Activated naive CD4-positive, alpha-beta T cell treated with anti-CD3 and anti-CD28 coated beads for 36 hours (primary cell): ENCODE results near the gene AGR3. TPM values are rescaled to one million over a fixed set of nuclear protein-coding genes. Genes with fewer than 3 reads are reported as not detected.

ENCODE experiments used
- CTCF ChIA-PET: fragments of 350-600 bp; sonication (Branson Sonifier 250); formaldehyde crosslinking; loops from one replicate; lab custom pipeline; 2021; ENCODE audit warnings: antibody characterized with exemption; lab: Charles Lee
- DNase-seq: peaks from one replicate; pipeline ENCODE4 v3.0.0-alpha.2; 2020
- H3K27ac Mint-ChIP-seq: one replicate; pipeline ENCODE4 v1.8.0; 2021; ENCODE audit warnings: mild to moderate bottlenecking, mixed read lengths
- H3K27me3 Mint-ChIP-seq: one replicate; pipeline ENCODE4 v1.8.0; 2021; ENCODE audit warnings: low read depth, mixed read lengths
- H3K36me3 Mint-ChIP-seq: one replicate; pipeline ENCODE4 v1.8.0; 2021; ENCODE audit warnings: low read depth, mixed read lengths
- H3K4me1 Mint-ChIP-seq: one replicate; pipeline ENCODE4 v1.8.0; 2021; ENCODE audit warnings: low read depth, mixed read lengths
- H3K4me3 Mint-ChIP-seq: one replicate; pipeline ENCODE4 v1.8.0; 2021; ENCODE audit warnings: mild to moderate bottlenecking, moderate library complexity, mixed read lengths
- H3K9me3 Mint-ChIP-seq: one replicate; pipeline ENCODE4 v1.8.0; 2021; ENCODE audit warnings: mixed read lengths
- intact Hi-C: fragments of 100-400 bp; cut with micrococcal nuclease; formaldehyde crosslinking; loops from one replicate; pipeline ENCODE4 v1.15.1; 2023
- total RNA-seq, 2 experiments: library from RNA; stranded (reverse); gene quantifications; one replicate each; pipeline ENCODE4 v1.2.3, GENCODE V29; 2021

The AGR3 gene
- total RNA-seq, 2 experiments from 2014 or later, result not detected

- CTCF ChIA-PET, result interaction anchor here (0.8 kb wide), 1 partner anchor 11 kb away, joined by 3 read pairs; no protein-coding TSS in a partner anchor
- H3K27me3 Mint-ChIP-seq, result peaks cover 20% of the 10 kb centered on the region
These were observed 64.2 kb downstream of the AGR3 start for GRCh38 chr7:16817536-16817935.

GRCh38 chr7:16816824-16817223 lies 65.0 kb downstream of the AGR3 start:
- peaks cover 20% of the 10 kb centered on the region for H3K27me3 Mint-ChIP-seq
- no peaks in the 10 kb centered on the region for H3K36me3 Mint-ChIP-seq
- H3K9me3 Mint-ChIP-seq, result no peaks in the 10 kb centered on the region
- no peak for DNase-seq
- H3K4me3 Mint-ChIP-seq, result no peak overlapping the region
- CTCF ChIA-PET, result interaction anchor here (0.8 kb wide), 1 partner anchor 12 kb away, joined by 3 read pairs; no protein-coding TSS in a partner anchor
- no peaks in the 10 kb centered on the region for H3K4me1 Mint-ChIP-seq
- intact Hi-C loops, result no loop called here
- no peak overlapping the region for H3K27ac Mint-ChIP-seq

More at GRCh38 chr7:16817536-16817935, 64.2 kb downstream of the AGR3 start:
- Mint-ChIP-seq H3K27ac (no peak overlapping the region), H3K9me3 (no peaks in the 10 kb centered on the region), H3K4me1 (no peaks in the 10 kb centered on the region), H3K36me3 (no peaks in the 10 kb centered on the region), H3K4me3 (no peak overlapping the region)
- no peak for DNase-seq
- intact Hi-C loops, result no loop called here

- peaks cover 6% of the 10 kb centered on the region for H3K27me3 Mint-ChIP-seq
- H3K9me3 Mint-ChIP-seq, result no peaks in the 10 kb centered on the region
- no peak overlapping the region for H3K27ac Mint-ChIP-seq
- no peaks in the 10 kb centered on the region for H3K4me1 Mint-ChIP-seq
- H3K36me3 Mint-ChIP-seq, result no peaks in the 10 kb centered on the region
- CTCF ChIA-PET, result interaction anchor here (0.7 kb wide), 1 partner anchor 14 kb away, joined by 3 read pairs; no protein-coding TSS in a partner anchor
- intact Hi-C loops, result no loop called here
- DNase-seq, result no peak
- H3K4me3 Mint-ChIP-seq, result no peak overlapping the region
These were observed 66.8 kb downstream of the AGR3 start for GRCh38 chr7:16815001-16815400.

GRCh38 chr7:16813232-16813616 lies 68.6 kb downstream of the AGR3 start:
- intact Hi-C loops, result no loop called here
- CTCF ChIA-PET, result no interaction called here

GRCh38 chr7:16812542-16813231 lies 69.1 kb downstream of the AGR3 start:
- no peaks in the 10 kb centered on the region for H3K9me3 Mint-ChIP-seq
- no peak for DNase-seq
- intact Hi-C loops, result no loop called here
- CTCF ChIA-PET, result no interaction called here
- H3K4me3 Mint-ChIP-seq, result no peak overlapping the region
- no peaks in the 10 kb centered on the region for H3K4me1 Mint-ChIP-seq
- H3K27ac Mint-ChIP-seq, result no peak overlapping the region
- peaks cover 6% of the 10 kb centered on the region for H3K27me3 Mint-ChIP-seq
- no peaks in the 10 kb centered on the region for H3K36me3 Mint-ChIP-seq

More at GRCh38 chr7:16813232-16813616, 68.6 kb downstream of the AGR3 start:
- H3K4me3 Mint-ChIP-seq, result no peak overlapping the region
- no peak overlapping the region for H3K27ac Mint-ChIP-seq
- H3K9me3 Mint-ChIP-seq, result no peaks in the 10 kb centered on the region
- no peak for DNase-seq
- peaks cover 6% of the 10 kb centered on the region for H3K27me3 Mint-ChIP-seq
- H3K36me3 Mint-ChIP-seq, result no peaks in the 10 kb centered on the region
- H3K4me1 Mint-ChIP-seq, result no peaks in the 10 kb centered on the region

GRCh38 chr7:16811551-16811950 lies 70.2 kb downstream of the AGR3 start:
- CTCF ChIA-PET, result no interaction called here
- no peak overlapping the region for H3K4me3 Mint-ChIP-seq
- no peaks in the 10 kb centered on the region for H3K9me3 Mint-ChIP-seq
- H3K27ac Mint-ChIP-seq, result no peak overlapping the region
- H3K27me3 Mint-ChIP-seq, result peaks cover 6% of the 10 kb centered on the region
- intact Hi-C loops, result no loop called here
- H3K36me3 Mint-ChIP-seq, result no peaks in the 10 kb centered on the region
- no peaks in the 10 kb centered on the region for H3K4me1 Mint-ChIP-seq
- DNase-seq, result no peak

GRCh38 chr7:16810573-16810972 lies 71.2 kb downstream of the AGR3 start:
- Mint-ChIP-seq H3K4me3 (no peak overlapping the region), H3K36me3 (no peaks in the 10 kb centered on the region), H3K27ac (no peak overlapping the region), H3K9me3 (no peaks in the 10 kb centered on the region), H3K4me1 (no peaks in the 10 kb centered on the region), H3K27me3 (peaks cover under 1% of the 10 kb centered on the region)
- intact Hi-C loops, result no loop called here
- CTCF ChIA-PET, result no interaction called here
- DNase-seq, result no peak

GRCh38 chr7:16810112-16810511 lies 71.7 kb downstream of the AGR3 start:
- intact Hi-C loops, result no loop called here
- Mint-ChIP-seq H3K27me3 (no peaks in the 10 kb centered on the region), H3K9me3 (no peaks in the 10 kb centered on the region), H3K36me3 (no peaks in the 10 kb centered on the region), H3K4me3 (no peak overlapping the region), H3K27ac (no peak overlapping the region), H3K4me1 (no peaks in the 10 kb centered on the region)
- CTCF ChIA-PET, result no interaction called here
- DNase-seq, result no peak

Other genes with a start within 250 kb of the AGR3 start
- gene ANKMY2, start 236.2 kb downstream of the AGR3 start, total RNA-seq, result 1 to 10 TPM; 4.6 to 4.7 TPM
- 100 to 1,000 TPM; 118 to 122 TPM for gene BZW2, start 235.8 kb downstream of the AGR3 start, total RNA-seq
- under 1 TPM; 0.35 to 0.52 TPM for gene TSPAN13, start 128.2 kb downstream of the AGR3 start, total RNA-seq
- gene AGR2, start 77.0 kb downstream of the AGR3 start, total RNA-seq, result not detected